A549 (cell line): ENCODE data around the gene ZNF182. TPM values are rescaled to one million over a fixed set of nuclear protein-coding genes. Genes with fewer than 3 reads are reported as not detected.
"Not testable (repeated sequence)": the region's sequence is repeated elsewhere in the genome, so short reads cannot be mapped to it uniquely, and the experiment has no call there.

Source experiments
- ATAC-seq, 2 experiments: fragments of 200-7000 bp in 1 of 2; fragments of >200 bp in 1 of 2; cut with Nextera tagmentation in 1 of 2; cut with Tn5 transposase in 1 of 2; 3 replicates each; pipeline versions ENCODE4 v1.8.0 to v1.9.1; 2018 to 2020; ENCODE audit warnings: mild to moderate bottlenecking in 1 of 2, moderate library complexity in 1 of 2
- CTCF ChIA-PET: fragments of 300-600 bp; sonication (Branson Sonifier 250); formaldehyde crosslinking; extraction: SDS; loops from one replicate; lab custom pipeline; 2021; ENCODE audit warnings: antibody characterized with exemption, inconsistent platforms; lab: Yijun Ruan, JAX
- POLR2A ChIA-PET: fragments of 350-600 bp; formaldehyde crosslinking; extraction: SDS; loops from one replicate; lab custom pipeline; 2021; ENCODE audit warnings: antibody characterized with exemption, inconsistent platforms; lab: Yijun Ruan, JAX
- DNase-seq, 2 experiments: peaks; one replicate each; pipeline versions ENCODE4 v3.0.0 to v3.0.0-alpha.2; 2011 to 2016; ENCODE audit warnings: low read depth in 1 of 2, low spot score in 1 of 2
- FAIRE-seq: peaks from 2 replicates; lab custom pipeline; 2011; peaks lifted over from hg19 to GRCh38; lab: Jason Lieb, UNC
- H3K27ac ChIP-seq, 2 experiments: fragments of >200 bp; sonication (Bioruptor Twin); formaldehyde crosslinking; 3 replicates each; pipeline ENCODE4 v1.5.1; 2016 to 2017
- H3K4me1 ChIP-seq: fragments of >200 bp; sonication (Bioruptor Twin); formaldehyde crosslinking; 3 replicates; pipeline ENCODE4 v1.6.1; 2016
- H3K4me2 ChIP-seq: fragments of >200 bp; sonication (Bioruptor Twin); formaldehyde crosslinking; 3 replicates; pipeline ENCODE4 v1.6.1; 2016
- H3K4me3 ChIP-seq: fragments of >200 bp; sonication (Bioruptor Twin); formaldehyde crosslinking; 3 replicates; pipeline ENCODE4 v1.5.1; 2016
- H3K9me3 ChIP-seq: fragments of >200 bp; sonication (Bioruptor Twin); formaldehyde crosslinking; 3 replicates; pipeline ENCODE4 v1.6.1; 2016
- ATOH8 ChIP-seq: fragments of 250-450 bp; sonication (Bioruptor Pico); IDR thresholded peaks from 2 replicates; pipeline ENCODE4 v1.5.0; 2020; ENCODE audit warnings: low read depth, mild to moderate bottlenecking, moderate library complexity
- BCL3 ChIP-seq: fragments of >200 bp; sonication (Bioruptor Twin); formaldehyde crosslinking; IDR thresholded peaks from 3 replicates; pipeline ENCODE4 v1.6.1; 2016
- CBX2 ChIP-seq: fragments of 200-600 bp; sonication (generic); IDR thresholded peaks from 2 replicates; pipeline ENCODE4 v1.6.1; 2016; ENCODE audit warnings: low read depth, mild to moderate bottlenecking, borderline replicate concordance
- CBX8 ChIP-seq: fragments of 200-600 bp; sonication (generic); IDR thresholded peaks from 2 replicates; pipeline ENCODE4 v1.6.1; 2016
- CHD4 ChIP-seq: fragments of 200-600 bp; sonication (generic); IDR thresholded peaks from 2 replicates; pipeline ENCODE4 v1.6.1; 2016; ENCODE audit warnings: antibody characterized with exemption, mild to moderate bottlenecking, borderline replicate concordance
- EHF ChIP-seq: fragments of 250-450 bp; sonication (Bioruptor Pico); IDR thresholded peaks from 2 replicates; pipeline ENCODE4 v1.5.0; 2020; ENCODE audit warnings: mild to moderate bottlenecking
- ELK1 ChIP-seq: fragments of 150-350 bp; IDR thresholded peaks from 2 replicates; pipeline ENCODE4 v1.6.1; 2014; ENCODE audit warnings: low read depth, mild to moderate bottlenecking, low read length
- ESRRA ChIP-seq: fragments of 150-350 bp; IDR thresholded peaks from 2 replicates; pipeline ENCODE4 v1.6.1; 2014; ENCODE audit warnings: mild to moderate bottlenecking, low read length, borderline replicate concordance
- GATA3 ChIP-seq: IDR thresholded peaks from 2 replicates; pipeline ENCODE4 v1.6.1; 2012; ENCODE audit warnings: borderline replicate concordance
- HES2 ChIP-seq: fragments of >200 bp; sonication (Bioruptor Twin); formaldehyde crosslinking; IDR thresholded peaks from 2 replicates; pipeline ENCODE4 v1.6.1; 2016
- HEYL ChIP-seq: fragments of 250-450 bp; sonication (Bioruptor Pico); IDR thresholded peaks from 2 replicates; pipeline ENCODE4 v1.8.0; 2021; ENCODE audit warnings: mild to moderate bottlenecking, moderate library complexity
- HOXA7 ChIP-seq: fragments of 250-450 bp; sonication (Bioruptor Pico); IDR thresholded peaks from 2 replicates; pipeline ENCODE4 v1.5.0; 2020; ENCODE audit warnings: mild to moderate bottlenecking, moderate library complexity
- JUN ChIP-seq, 2 experiments: fragments of >200 bp; sonication (Bioruptor Twin); formaldehyde crosslinking; IDR thresholded peaks; 2 replicates in 1 of 2; 3 replicates in 1 of 2; pipeline ENCODE4 v1.6.1; 2016 to 2017
- KDM1A ChIP-seq: fragments of 200-600 bp; sonication (generic); IDR thresholded peaks from 2 replicates; pipeline ENCODE4 v1.6.1; 2016; ENCODE audit warnings: low read depth, mild to moderate bottlenecking
- MAX ChIP-seq: IDR thresholded peaks from 2 replicates; pipeline ENCODE4 v1.6.1; 2012
- MAZ ChIP-seq: fragments of 150-350 bp; IDR thresholded peaks from 2 replicates; pipeline ENCODE4 v1.6.1; 2014; ENCODE audit warnings: antibody characterized with exemption, low read depth, low read length, borderline replicate concordance
- MYC ChIP-seq: IDR thresholded peaks from 2 replicates; pipeline ENCODE4 v1.6.1; 2012; ENCODE audit warnings: mild to moderate bottlenecking, inconsistent platforms, low read length, improper control_type of control experiment, borderline replicate concordance
- NR3C1 ChIP-seq: fragments of >200 bp; sonication (Bioruptor Twin); formaldehyde crosslinking; IDR thresholded peaks from 3 replicates; pipeline ENCODE4 v1.6.1; 2017
- PBX3 ChIP-seq: IDR thresholded peaks from 2 replicates; pipeline ENCODE4 v1.6.1; 2012
- POLR2AphosphoS2 ChIP-seq: conservative IDR thresholded peaks from 2 replicates; pipeline ENCODE4 v1.6.1; 2012; ENCODE audit warnings: low read length, improper control_type of control experiment, inconsistent platforms
- RAD21 ChIP-seq, 2 experiments: fragments of >200 bp in 1 of 2; sonication (Bioruptor Twin) in 1 of 2; formaldehyde crosslinking in 1 of 2; IDR thresholded peaks in 1 of 2; conservative IDR thresholded peaks in 1 of 2; 2 replicates in 1 of 2; 3 replicates in 1 of 2; pipeline ENCODE4 v1.6.1; 2012 to 2018; ENCODE audit warnings: inconsistent platforms in 1 of 2
- RCOR1 ChIP-seq: fragments of 150-350 bp; IDR thresholded peaks from 2 replicates; pipeline ENCODE4 v1.6.1; 2014; ENCODE audit warnings: antibody characterized with exemption, low read length, low read depth
- REST ChIP-seq: fragments of 200-600 bp; sonication (generic); IDR thresholded peaks from 2 replicates; pipeline ENCODE4 v1.6.1; 2016; ENCODE audit warnings: antibody characterized with exemption, mild to moderate bottlenecking, moderate library complexity
- RFX5 ChIP-seq: fragments of 450-650 bp; IDR thresholded peaks from 2 replicates; pipeline ENCODE4 v1.7.1; 2014; ENCODE audit warnings: antibody characterized with exemption, mild to moderate bottlenecking, moderate library complexity
- ZFP36 ChIP-seq: fragments of 450-650 bp; IDR thresholded peaks from 2 replicates; pipeline ENCODE4 v1.6.1; 2014; ENCODE audit warnings: borderline replicate concordance; ENCODE audit not compliant: partially characterized antibody
- ZSCAN20 ChIP-seq: fragments of 250-450 bp; sonication (Bioruptor Pico); IDR thresholded peaks from 2 replicates; pipeline ENCODE4 v1.8.0; 2022; ENCODE audit warnings: mild to moderate bottlenecking, moderate library complexity
- WGBS: methylation state at CpG from one replicate; pipeline ENCODE4 v1.1.6; 2017; ENCODE audit errors: missing lambda C conversion rate; 5-methylcytosine and 5-hydroxymethylcytosine counted together
- polyA plus RNA-seq, 4 experiments: library from polyadenylated mRNA; depleted of rRNA in 3 of 4; stranded (reverse); fragments of >200 nt; fragmentation: RNase III in 1 of 4; extraction: RNeasy Plus Mini Kit Qiagen cat#74134 plus additional on column Dnase treatment in 1 of 4; gene quantifications; 2 replicates in 3 of 4; 3 replicates in 1 of 4; pipeline ENCODE4 v1.2.3, GENCODE V29; 2011 to 2017

Gene ZNF182
- polyA plus RNA-seq, 2 of the 4 experiments (the other 2 are of a cell fraction) = 4.1 to 5.1 TPM

GRCh38 chrX:47961830-47962229 lies 42.0 kb downstream of the ZNF182 start:
- CTCF ChIA-PET, H3K4me3 ChIP-seq, H3K27ac ChIP-seq, FAIRE-seq, H3K4me1 ChIP-seq, POLR2A ChIA-PET, DNase-seq, H3K4me2 ChIP-seq, ATAC-seq: not testable (repeated sequence)
- H3K9me3 ChIP-seq = peaks cover 11% of the 10 kb centered on the region; the same call in 1 of the 3 replicates
- WGBS = 9% methylated on average over 6 of the region's 6 CpGs

GRCh38 chrX:47960406-47960805 lies 43.4 kb downstream of the ZNF182 start:
- FAIRE-seq = no peak

GRCh38 chrX:47958761-47959342 lies 44.9 kb downstream of the ZNF182 start:
- ChIA-PET CTCF (interaction anchor here (0.6 kb wide), 1 partner anchor 22 kb away, joined by 3 read pairs; no protein-coding TSS in a partner anchor), POLR2A (no interaction called here)
- TF ChIP-seq ATOH8 (CRISPR knock-in tag) (no peak), CBX8 (no peak), CHD4 (no peak), POLR2AphosphoS2 (no peak), HOXA7 (CRISPR knock-in tag) (no peak), GATA3 (no peak), ELK1 (no peak), BCL3 (no peak), REST (no peak), NR3C1 (no peak), RAD21 (conservative IDR thresholded peaks at IDR 0.05 in 1 of 2, IDR thresholded peaks at IDR 0.05 in 1 of 2) (no peak), KDM1A (no peak), HEYL (no peak), MAX (no peak), PBX3 (no peak), ESRRA (no peak), HES2 (no peak), ZFP36 (no peak)
- TF ChIP-seq, all 56 proteins: peak for 0
- ATAC-seq (no peak), DNase-seq (no peak), FAIRE-seq (peak; percentile 43)
- no peak overlapping the region for H3K4me2 ChIP-seq
- no peak overlapping the region for H3K4me3 ChIP-seq
- 0 out of 3 replicates have a peak, but pooled peaks cover 7% of the 10 kb centered on the region for H3K9me3 ChIP-seq
- 13% methylated on average over 4 of the region's 4 CpGs for WGBS
- H3K4me1 ChIP-seq = no peaks in the 10 kb centered on the region
- no peak overlapping the region for H3K27ac ChIP-seq

More at GRCh38 chrX:47960406-47960805, 43.4 kb downstream of the ZNF182 start:
- H3K27ac ChIP-seq = no peak overlapping the region
- H3K4me3 ChIP-seq = no peak overlapping the region
- ATAC-seq (no peak), DNase-seq (no peak)
- no peak overlapping the region for H3K4me2 ChIP-seq
- peaks cover 11% of the 10 kb centered on the region; the same call in 1 of the 3 replicates for H3K9me3 ChIP-seq
- 6% methylated on average over 2 of the region's 2 CpGs for WGBS
- TF ChIP-seq RCOR1 = no peak
- TF ChIP-seq ZSCAN20 (CRISPR knock-in tag) = no peak
- TF ChIP-seq MAX = no peak
- TF ChIP-seq NR3C1 = no peak
- TF ChIP-seq EHF = no peak
- no peak for TF ChIP-seq MAZ
- no peak for TF ChIP-seq MYC
- TF ChIP-seq JUN (IDR thresholded peaks at IDR 0.05) = no peak
- no peak for TF ChIP-seq CBX2
- no peak for TF ChIP-seq HOXA7 (CRISPR knock-in tag)
- no peak for TF ChIP-seq RFX5
- no peak for TF ChIP-seq ESRRA
- CTCF ChIA-PET = no interaction called here
- H3K4me1 ChIP-seq = no peaks in the 10 kb centered on the region
- POLR2A ChIA-PET = no interaction called here
